AG04450 (cell line): ENCODE data around the gene CNTNAP5. TPM values are rescaled to one million over a fixed set of nuclear protein-coding genes. Genes with fewer than 3 reads are reported as not detected.

ENCODE experiments used
- CTCF ChIA-PET: fragments of 300-600, 350-600 bp; formaldehyde crosslinking; extraction: SDS; loops from one replicate; lab custom pipeline; 2022; ENCODE audit warnings: antibody characterized with exemption, inconsistent platforms; lab: Charles Lee
- POLR2A ChIA-PET: fragments of 350-600 bp; formaldehyde crosslinking; extraction: SDS; loops from one replicate; lab custom pipeline; 2021; ENCODE audit warnings: antibody characterized with exemption, inconsistent platforms; lab: Yijun Ruan, JAX
- DNase-seq: peaks from one replicate; pipeline ENCODE4 v3.0.0-alpha.2; 2011; ENCODE audit warnings: low read depth, low spot score
- H3K27ac ChIP-seq: one replicate; pipeline ENCODE4 v1.5.1; 2012; ENCODE audit warnings: low read depth, low read length, control low read depth
- H3K27me3 ChIP-seq: one replicate; pipeline ENCODE4 v1.6.0; 2012; ENCODE audit warnings: low read length; ENCODE audit not compliant: control insufficient read depth, insufficient read depth
- H3K4me3 ChIP-seq: 2 replicates; pipeline ENCODE4 v1.5.1; 2011; ENCODE audit warnings: mild to moderate bottlenecking, low read depth, low read length, control low read depth
- H3K9me3 ChIP-seq: 2 replicates; pipeline ENCODE4 v1.5.1; 2012; ENCODE audit warnings: low read length; ENCODE audit not compliant: control insufficient read depth, insufficient read depth
- CTCF ChIP-seq: IDR thresholded peaks from 2 replicates; pipeline ENCODE4 v1.5.1; 2011; ENCODE audit warnings: low read depth, low read length, control low read depth, inconsistent platforms
- polyA plus RNA-seq: library from polyadenylated mRNA; depleted of rRNA; stranded (reverse); fragments of >200 nt; gene quantifications from 2 replicates; pipeline ENCODE4 v1.2.3, GENCODE V29; 2011

The CNTNAP5 gene
- polyA plus RNA-seq, 1 experiment = not detected

GRCh38 chr2:124131276-124131675 is 106.2 kb downstream of the CNTNAP5 start:
- Histone ChIP-seq H3K27me3 (no peaks in the 10 kb centered on the region), H3K9me3 (peaks cover 7% of the 10 kb centered on the region; the same call in 1 of the 2 replicates), H3K4me3 (no peak overlapping the region), H3K27ac (no peak overlapping the region)
- TF ChIP-seq CTCF = no peak
- no peak for DNase-seq
- ChIA-PET POLR2A (no interaction called here), CTCF (no interaction called here)

- ChIA-PET CTCF (no interaction called here), POLR2A (no interaction called here)
- no peak for TF ChIP-seq CTCF
Observed at GRCh38 chr2:124136110-124136509, 111.0 kb downstream of the CNTNAP5 start.

GRCh38 chr2:124138076-124138475 is 113.0 kb downstream of the CNTNAP5 start:
- no peak overlapping the region for H3K4me3 ChIP-seq
- no peak for DNase-seq
- ChIA-PET CTCF (no interaction called here), POLR2A (no interaction called here)
- H3K27me3 ChIP-seq = no peaks in the 10 kb centered on the region
- H3K27ac ChIP-seq = no peak overlapping the region
- peaks cover 7% of the 10 kb centered on the region; the same call in 1 of the 2 replicates for H3K9me3 ChIP-seq
- no peak for TF ChIP-seq CTCF

More at GRCh38 chr2:124136110-124136509, 111.0 kb downstream of the CNTNAP5 start:
- peaks cover 7% of the 10 kb centered on the region; the same call in 1 of the 2 replicates for H3K9me3 ChIP-seq
- H3K27me3 ChIP-seq = no peaks in the 10 kb centered on the region
- no peak overlapping the region for H3K4me3 ChIP-seq
- no peak overlapping the region for H3K27ac ChIP-seq
- DNase-seq = no peak

- no peaks in the 10 kb centered on the region for H3K27me3 ChIP-seq
- ChIA-PET POLR2A (no interaction called here), CTCF (interaction anchor here (0.6 kb wide), 1 partner anchor 669 kb away, joined by 5 read pairs; no protein-coding TSS in a partner anchor)
- no peak overlapping the region for H3K4me3 ChIP-seq
- no peak overlapping the region for H3K27ac ChIP-seq
- no peak for DNase-seq
- no peak for TF ChIP-seq CTCF
- peaks cover 11% of the 10 kb centered on the region for H3K9me3 ChIP-seq
Observed at GRCh38 chr2:124145982-124146381, 120.9 kb downstream of the CNTNAP5 start.

GRCh38 chr2:124147552-124147951 is 122.5 kb downstream of the CNTNAP5 start:
- TF ChIP-seq CTCF = no peak
- H3K9me3 ChIP-seq = peaks cover 13% of the 10 kb centered on the region
- no peaks in the 10 kb centered on the region for H3K27me3 ChIP-seq
- no peak for DNase-seq
- ChIA-PET CTCF (no interaction called here), POLR2A (no interaction called here)
- H3K27ac ChIP-seq = no peak overlapping the region
- no peak overlapping the region for H3K4me3 ChIP-seq
